Uterus (tissue), 4 donors: ENCODE measurements around the gene CAB39L. TPM values are rescaled to one million over a fixed set of nuclear protein-coding genes. Genes with fewer than 3 reads are reported as not detected.

Experiments used
- DNase-seq, 2 donors: peaks; one replicate each; pipeline ENCODE4 v3.0.0-alpha.2; 2019 to 2020
- H3K27ac ChIP-seq, 2 donors: fragments of 200-600 bp; sonication (generic); 1 replicate in 1 of 2; 2 replicates in 1 of 2; pipeline ENCODE4 v1.5.1; 2016 to 2018
- H3K27me3 ChIP-seq, 2 donors: fragments of 200-600 bp; sonication (generic); one replicate each; pipeline ENCODE4 v1.5.1; 2018 to 2019; ENCODE audit warnings: control low read depth in 1 of 2
- H3K36me3 ChIP-seq, 2 donors: fragments of 200-600 bp; sonication (generic); one replicate each; pipeline ENCODE4 v1.5.1; 2019; ENCODE audit warnings: control low read depth in 1 of 2
- H3K4me1 ChIP-seq, 2 donors: fragments of 200-600 bp; sonication (generic); one replicate each; pipeline ENCODE4 v1.5.1; 2018 to 2019; ENCODE audit warnings: control low read depth in 1 of 2
- H3K4me3 ChIP-seq, 2 donors: fragments of 200-600 bp; sonication (generic); 1 replicate in 1 of 2; 2 replicates in 1 of 2; pipeline ENCODE4 v1.5.1; 2018 to 2019; ENCODE audit warnings: mild to moderate bottlenecking in 1 of 2
- H3K9me3 ChIP-seq, 2 donors: fragments of 200-600 bp; sonication (generic); one replicate each; pipeline ENCODE4 v1.5.1; 2019; ENCODE audit warnings: control low read depth in 1 of 2
- POLR2A ChIP-seq, 2 donors: fragments of 450-650 bp; IDR thresholded peaks; one replicate each; pipeline ENCODE4 v1.6.1; 2016; ENCODE audit warnings: antibody characterized with exemption in 2 of 2, mild to moderate bottlenecking in 1 of 2, moderate library complexity in 1 of 2
- intact Hi-C: fragments of 100-400 bp; cut with DNase I; formaldehyde crosslinking; loops from one replicate; pipeline ENCODE4 v1.15.1; 2023; ENCODE audit warnings: low total_unique reads
- total RNA-seq, 4 donors: library from RNA; depleted of rRNA in 3 of 4; stranded (reverse); fragments of >200 nt in 3 of 4; gene quantifications; one replicate each; pipeline versions ENCODE4 v1.1.0 to v1.2.4, GENCODE V29; 2014 to 2023
- TF ChIP-seq, protein P1 (sequence below), 4 experiments: fragments of 200-600 bp in 2 of 4; fragments of 450-650 bp in 2 of 4; sonication (generic) in 2 of 4; IDR thresholded peaks; one replicate each; pipeline ENCODE4 v1.5.1; 2016 to 2019; ENCODE audit warnings: antibody characterized with exemption in 4 of 4, mild to moderate bottlenecking in 2 of 4, moderate library complexity in 1 of 4
- donor health status: DM: yes; HTN: yes; CAD: no.

CAB39L gene
- total RNA-seq, 4 donors from 2014 or later, result 12.0 to 24.7 (median 18.5) TPM

DNA sequence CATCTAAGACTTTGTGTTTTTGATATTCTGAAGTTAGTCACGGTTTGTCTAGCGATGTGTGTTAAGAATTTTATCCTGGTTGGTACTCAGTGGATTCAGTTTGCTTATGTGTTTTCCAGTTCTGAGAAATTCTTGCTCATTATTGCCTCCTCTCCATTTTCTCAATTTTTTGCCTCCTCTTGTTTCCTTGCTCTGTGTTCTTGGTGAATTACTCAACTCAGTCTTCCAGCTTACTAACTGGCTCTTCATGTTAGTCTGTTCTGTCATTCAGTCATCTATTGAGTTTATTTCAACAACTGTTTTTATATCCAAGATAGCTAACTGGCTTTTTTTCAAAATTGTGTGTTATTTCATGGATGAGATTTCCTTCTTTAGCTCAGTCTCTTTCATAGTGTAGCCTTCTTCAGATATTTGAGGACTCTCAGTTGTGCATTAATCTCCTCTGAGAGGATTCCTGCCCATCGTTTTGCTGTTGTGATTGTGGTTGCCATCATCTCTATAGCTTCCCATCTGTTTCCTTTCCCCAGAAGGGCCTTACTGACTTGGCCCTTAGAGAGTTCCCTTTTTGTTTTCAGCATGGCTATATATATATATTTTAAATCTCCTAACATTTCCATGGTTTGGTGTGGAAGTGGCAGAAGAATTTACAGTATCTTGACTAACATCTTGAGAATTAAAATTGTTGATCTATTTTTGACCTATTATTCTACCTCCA lies 6.4 kb upstream of the CAB39L start:
- Histone ChIP-seq H3K27ac (no peak overlapping the region), H3K4me1 (no peaks in the 10 kb centered on the region)
- intact Hi-C loops, result no loop called here

DNA sequence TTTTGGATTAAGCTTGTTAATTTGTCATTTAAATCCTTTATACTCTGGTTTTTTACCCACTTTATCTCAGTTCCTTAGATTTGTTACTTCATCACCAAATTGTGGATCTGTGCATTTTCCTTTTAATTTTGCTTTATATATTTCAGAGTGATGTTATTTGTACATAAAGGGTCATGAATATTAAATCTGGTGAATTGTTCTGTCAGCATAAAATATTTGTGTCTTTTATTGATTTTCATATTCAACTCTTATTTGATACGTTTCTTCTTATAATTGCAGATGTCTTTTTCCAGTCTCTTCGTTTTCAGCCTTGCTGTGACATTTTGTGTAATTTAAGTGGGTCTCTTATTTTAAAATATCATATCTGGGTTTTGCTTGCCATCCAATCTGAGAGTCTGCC lies 4.9 kb upstream of the CAB39L start:
- H3K9me3 ChIP-seq, result no peaks in the 10 kb centered on the region
- no peak for DNase-seq
- intact Hi-C loops, result no loop called here
- no peaks in the 10 kb centered on the region for H3K36me3 ChIP-seq
- no peaks in the 10 kb centered on the region for H3K27me3 ChIP-seq
- no peak overlapping the region for H3K4me3 ChIP-seq
- no peaks in the 10 kb centered on the region for H3K4me1 ChIP-seq
- H3K27ac ChIP-seq, result peak overlapping the region in 1 of 2 donors; percentile 98
- TF ChIP-seq, protein P1, sequence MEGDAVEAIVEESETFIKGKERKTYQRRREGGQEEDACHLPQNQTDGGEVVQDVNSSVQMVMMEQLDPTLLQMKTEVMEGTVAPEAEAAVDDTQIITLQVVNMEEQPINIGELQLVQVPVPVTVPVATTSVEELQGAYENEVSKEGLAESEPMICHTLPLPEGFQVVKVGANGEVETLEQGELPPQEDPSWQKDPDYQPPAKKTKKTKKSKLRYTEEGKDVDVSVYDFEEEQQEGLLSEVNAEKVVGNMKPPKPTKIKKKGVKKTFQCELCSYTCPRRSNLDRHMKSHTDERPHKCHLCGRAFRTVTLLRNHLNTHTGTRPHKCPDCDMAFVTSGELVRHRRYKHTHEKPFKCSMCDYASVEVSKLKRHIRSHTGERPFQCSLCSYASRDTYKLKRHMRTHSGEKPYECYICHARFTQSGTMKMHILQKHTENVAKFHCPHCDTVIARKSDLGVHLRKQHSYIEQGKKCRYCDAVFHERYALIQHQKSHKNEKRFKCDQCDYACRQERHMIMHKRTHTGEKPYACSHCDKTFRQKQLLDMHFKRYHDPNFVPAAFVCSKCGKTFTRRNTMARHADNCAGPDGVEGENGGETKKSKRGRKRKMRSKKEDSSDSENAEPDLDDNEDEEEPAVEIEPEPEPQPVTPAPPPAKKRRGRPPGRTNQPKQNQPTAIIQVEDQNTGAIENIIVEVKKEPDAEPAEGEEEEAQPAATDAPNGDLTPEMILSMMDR (IDR thresholded peaks at IDR 0.05), result no peak
- TF ChIP-seq POLR2A (IDR thresholded peaks at IDR 0.05), result no peak

More for the DNA sequence above, 6.4 kb upstream of the CAB39L start:
- Histone ChIP-seq H3K9me3 (no peaks in the 10 kb centered on the region), H3K4me3 (no peak overlapping the region), H3K36me3 (no peaks in the 10 kb centered on the region), H3K27me3 (no peaks in the 10 kb centered on the region)
- DNase-seq, result no peak
- TF ChIP-seq, protein P1 (IDR thresholded peaks at IDR 0.05), result no peak
- TF ChIP-seq POLR2A (IDR thresholded peaks at IDR 0.05), result no peak

DNA sequence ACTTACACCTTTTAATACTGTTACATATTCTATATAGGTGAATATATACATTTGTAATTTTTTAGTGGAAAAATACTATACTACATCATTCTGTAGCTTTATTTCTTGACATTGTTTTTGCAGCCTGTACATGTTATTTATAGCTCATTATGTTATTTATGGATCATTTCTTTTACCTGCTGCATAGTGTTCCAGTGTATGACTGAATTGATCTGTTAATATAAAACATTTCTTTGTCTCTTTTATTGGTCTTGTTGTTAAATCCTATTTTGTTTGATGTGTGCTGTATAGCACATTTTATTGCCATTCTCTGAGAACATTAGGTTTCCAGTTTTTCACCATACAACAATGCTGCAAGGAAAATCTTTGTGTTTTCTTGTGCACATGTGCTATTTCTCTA lies 2.6 kb upstream of the CAB39L start:
- Histone ChIP-seq H3K9me3 (no peaks in the 10 kb centered on the region), H3K27ac (peak overlapping the region in 1 of 2 donors; percentile 98), H3K4me3 (no peak overlapping the region), H3K27me3 (no peaks in the 10 kb centered on the region), H3K36me3 (no peaks in the 10 kb centered on the region), H3K4me1 (no peaks in the 10 kb centered on the region)
- TF ChIP-seq, protein P1 (IDR thresholded peaks at IDR 0.05), result no peak
- TF ChIP-seq POLR2A (IDR thresholded peaks at IDR 0.05), result no peak
- no peak for DNase-seq
- intact Hi-C loops, result no loop called here

DNA sequence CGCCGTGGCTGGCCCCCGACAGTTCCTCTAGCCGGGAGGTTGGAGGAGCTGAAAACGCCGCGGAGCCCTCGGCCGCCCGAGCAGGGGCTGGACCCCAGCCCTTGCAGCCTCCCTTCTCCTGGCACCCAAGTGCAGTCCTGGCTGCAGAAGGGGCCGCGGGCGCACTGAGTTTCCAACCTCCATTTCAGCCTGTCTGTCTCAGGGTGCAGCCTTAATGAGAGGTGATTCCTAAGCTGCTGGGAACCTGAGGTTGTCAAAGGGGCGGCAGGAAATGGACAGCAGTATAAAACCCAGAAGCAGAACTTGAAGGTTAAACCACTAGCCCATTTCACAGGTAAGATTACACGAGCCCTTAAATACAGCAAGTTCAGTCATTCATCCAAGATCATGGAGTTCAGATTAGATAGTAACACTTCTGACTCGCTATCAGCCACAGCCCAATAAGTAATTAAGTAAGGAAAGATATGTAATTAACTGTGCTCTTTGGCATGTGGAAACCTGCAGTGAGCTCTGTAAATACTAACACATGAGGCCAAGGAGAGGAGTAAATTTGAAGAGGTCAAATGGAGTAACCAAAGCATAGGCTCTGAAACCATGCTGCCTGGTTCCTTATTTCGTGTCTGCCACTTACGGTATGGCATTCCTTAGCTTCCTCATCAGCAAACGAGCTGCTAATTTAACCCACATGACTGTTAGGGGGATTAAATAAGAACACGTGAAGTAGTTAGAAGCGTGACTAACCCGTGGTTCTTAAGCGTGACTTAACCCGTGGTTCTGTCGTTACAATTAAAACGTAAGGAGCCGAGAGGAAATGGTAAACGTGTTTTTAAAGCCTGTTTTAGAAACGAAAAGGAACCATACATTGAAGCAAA lies 896 bp upstream of the CAB39L start:
- Histone ChIP-seq H3K36me3 (no peaks in the 10 kb centered on the region), H3K27me3 (no peaks in the 10 kb centered on the region), H3K27ac (peak overlapping the region; percentile 91 to 98), H3K9me3 (no peaks in the 10 kb centered on the region), H3K4me1 (no peaks in the 10 kb centered on the region), H3K4me3 (peak overlapping the region; percentile 82 to 88)
- DNase-seq, result peak in 1 of 2 donors; percentile 39
- TF ChIP-seq, protein P1 (IDR thresholded peaks at IDR 0.05), result no peak
- TF ChIP-seq POLR2A (IDR thresholded peaks at IDR 0.05), result peak; percentile 11 to 55
- intact Hi-C loops, result no loop called here

GRCh38 chr13:49443357-49443703 lies 534 bp downstream of the CAB39L start:
- no peaks in the 10 kb centered on the region for H3K4me1 ChIP-seq
- TF ChIP-seq, protein P1 (IDR thresholded peaks at IDR 0.05), result no peak
- no peak for TF ChIP-seq POLR2A (IDR thresholded peaks at IDR 0.05)
- DNase-seq, result no peak
- H3K36me3 ChIP-seq, result no peaks in the 10 kb centered on the region
- intact Hi-C loops, result no loop called here
- peak overlapping the region; percentile 54 to 88 for H3K4me3 ChIP-seq
- peak overlapping the region; percentile 91 to 98 for H3K27ac ChIP-seq
- H3K27me3 ChIP-seq, result no peaks in the 10 kb centered on the region
- no peaks in the 10 kb centered on the region for H3K9me3 ChIP-seq
